T-helper 17 cell (primary cell): ENCODE results near the gene CXCL8. TPM values are rescaled to one million over a fixed set of nuclear protein-coding genes. Genes with fewer than 3 reads are reported as not detected.

ENCODE experiments used
- ATAC-seq: fragments of 150-1000 bp; cut with Tn5 transposase; 2 replicates; pipeline ENCODE4 v1.10.0; 2021; ENCODE audit warnings: mild to moderate bottlenecking, moderate library complexity
- DNase-seq, 3 donors: peaks; one replicate each; pipeline versions ENCODE4 v3.0.0 to v3.0.0-alpha.2; 2020 to 2021
- H3K9me3 ChIP-seq: one replicate; pipeline ENCODE4 v1.7.0; 2013; ENCODE audit warnings: low read length, mild to moderate bottlenecking; ENCODE audit not compliant: control insufficient read depth, poor library complexity, severe bottlenecking
- H3K27ac Mint-ChIP-seq: one replicate; pipeline ENCODE4 v1.8.0; 2022; ENCODE audit warnings: mild to moderate bottlenecking, moderate library complexity, mixed read lengths
- H3K27me3 Mint-ChIP-seq: one replicate; pipeline ENCODE4 v1.8.0; 2022; ENCODE audit warnings: mixed read lengths
- H3K36me3 Mint-ChIP-seq: one replicate; pipeline ENCODE4 v1.8.0; 2022; ENCODE audit warnings: low read depth, mixed read lengths
- H3K4me1 Mint-ChIP-seq: one replicate; pipeline ENCODE4 v1.8.0; 2022; ENCODE audit warnings: mild to moderate bottlenecking, mixed read lengths
- H3K4me3 Mint-ChIP-seq: one replicate; pipeline ENCODE4 v1.8.0; 2022; ENCODE audit warnings: mild to moderate bottlenecking, moderate library complexity, mixed read lengths
- total RNA-seq, 4 donors: library from RNA in 2 of 4; stranded (reverse) in 2 of 4; gene quantifications; one replicate each; pipeline ENCODE4 v1.2.3 and lab custom pipeline; 2022 to 2026

CXCL8 gene
- total RNA-seq, 2 donors from 2014 or later, result 16.2 to 41.3 TPM

GRCh38 chr4:73707269-73707875 lies 33.0 kb upstream of the CXCL8 start:
- ATAC-seq (no peak), DNase-seq (no peak)
- Mint-ChIP-seq H3K36me3 (no peaks in the 10 kb centered on the region), H3K27ac (no peak overlapping the region), H3K4me3 (no peak overlapping the region), H3K4me1 (no peaks in the 10 kb centered on the region), H3K27me3 (peaks cover 4% of the 10 kb centered on the region)
- no peaks in the 10 kb centered on the region for H3K9me3 ChIP-seq

- ATAC-seq (no peak), DNase-seq (no peak)
- H3K9me3 ChIP-seq, result no peaks in the 10 kb centered on the region
- Mint-ChIP-seq H3K4me1 (no peaks in the 10 kb centered on the region), H3K27ac (no peak overlapping the region), H3K27me3 (no peaks in the 10 kb centered on the region), H3K36me3 (no peaks in the 10 kb centered on the region), H3K4me3 (no peak overlapping the region)
Observed at GRCh38 chr4:73707918-73708577, 32.3 kb upstream of the CXCL8 start.

GRCh38 chr4:73709451-73710033 lies 30.8 kb upstream of the CXCL8 start:
- Mint-ChIP-seq H3K4me1 (no peaks in the 10 kb centered on the region), H3K27me3 (peaks cover 12% of the 10 kb centered on the region), H3K27ac (no peak overlapping the region), H3K36me3 (no peaks in the 10 kb centered on the region), H3K4me3 (no peak overlapping the region)
- no peaks in the 10 kb centered on the region for H3K9me3 ChIP-seq
- ATAC-seq, result no peak
- no peak for DNase-seq

GRCh38 chr4:73710094-73710493 lies 30.3 kb upstream of the CXCL8 start:
- Mint-ChIP-seq H3K4me1 (no peaks in the 10 kb centered on the region), H3K27ac (no peak overlapping the region), H3K27me3 (peaks cover 12% of the 10 kb centered on the region), H3K4me3 (no peak overlapping the region), H3K36me3 (no peaks in the 10 kb centered on the region)
- no peak for ATAC-seq
- DNase-seq, result no peak
- no peaks in the 10 kb centered on the region for H3K9me3 ChIP-seq

GRCh38 chr4:73711989-73712388 lies 28.4 kb upstream of the CXCL8 start:
- H3K4me3 Mint-ChIP-seq, result no peak overlapping the region
- peaks cover 12% of the 10 kb centered on the region for H3K27me3 Mint-ChIP-seq
- no peak overlapping the region for H3K27ac Mint-ChIP-seq
- H3K4me1 Mint-ChIP-seq, result no peaks in the 10 kb centered on the region
- ATAC-seq (no peak), DNase-seq (no peak)
- H3K9me3 ChIP-seq, result no peaks in the 10 kb centered on the region
- no peaks in the 10 kb centered on the region for H3K36me3 Mint-ChIP-seq

GRCh38 chr4:73713650-73714049 lies 26.7 kb upstream of the CXCL8 start:
- Mint-ChIP-seq H3K4me3 (no peak overlapping the region), H3K4me1 (no peaks in the 10 kb centered on the region), H3K27ac (no peak overlapping the region), H3K27me3 (peaks cover 12% of the 10 kb centered on the region), H3K36me3 (no peaks in the 10 kb centered on the region)
- no peak for ATAC-seq
- no peak for DNase-seq
- H3K9me3 ChIP-seq, result no peaks in the 10 kb centered on the region

- no peak overlapping the region for H3K4me3 Mint-ChIP-seq
- no peaks in the 10 kb centered on the region for H3K4me1 Mint-ChIP-seq
- peaks cover 12% of the 10 kb centered on the region for H3K27me3 Mint-ChIP-seq
- no peak overlapping the region for H3K27ac Mint-ChIP-seq
- no peaks in the 10 kb centered on the region for H3K9me3 ChIP-seq
- H3K36me3 Mint-ChIP-seq, result no peaks in the 10 kb centered on the region
- DNase-seq (no peak), ATAC-seq (no peak)
Observed at GRCh38 chr4:73714647-73715046, 25.7 kb upstream of the CXCL8 start.

- H3K27me3 Mint-ChIP-seq, result peaks cover 12% of the 10 kb centered on the region
Observed at GRCh38 chr4:73715659-73716058, 24.7 kb upstream of the CXCL8 start.

GRCh38 chr4:73718375-73719373 lies 21.7 kb upstream of the CXCL8 start:
- Mint-ChIP-seq H3K36me3 (no peaks in the 10 kb centered on the region), H3K27me3 (peaks cover 8% of the 10 kb centered on the region), H3K4me3 (no peak overlapping the region), H3K27ac (no peak overlapping the region), H3K4me1 (no peaks in the 10 kb centered on the region)
- ATAC-seq, result no peak
- no peak for DNase-seq
- H3K9me3 ChIP-seq, result no peaks in the 10 kb centered on the region

More at GRCh38 chr4:73715659-73716058, 24.7 kb upstream of the CXCL8 start:
- no peak for ATAC-seq
- H3K9me3 ChIP-seq, result no peaks in the 10 kb centered on the region
- no peak for DNase-seq
- no peak overlapping the region for H3K27ac Mint-ChIP-seq
- H3K36me3 Mint-ChIP-seq, result no peaks in the 10 kb centered on the region
- H3K4me1 Mint-ChIP-seq, result no peaks in the 10 kb centered on the region
- no peak overlapping the region for H3K4me3 Mint-ChIP-seq

GRCh38 chr4:73721435-73721834 lies 18.9 kb upstream of the CXCL8 start:
- Mint-ChIP-seq H3K27ac (no peak overlapping the region), H3K4me3 (no peak overlapping the region), H3K27me3 (peaks cover 3% of the 10 kb centered on the region), H3K36me3 (no peaks in the 10 kb centered on the region), H3K4me1 (no peaks in the 10 kb centered on the region)
- DNase-seq (no peak), ATAC-seq (no peak)
- H3K9me3 ChIP-seq, result no peaks in the 10 kb centered on the region

- no peak overlapping the region for H3K4me3 Mint-ChIP-seq
- peaks cover 6% of the 10 kb centered on the region for H3K27me3 Mint-ChIP-seq
- H3K9me3 ChIP-seq, result no peaks in the 10 kb centered on the region
- no peak overlapping the region for H3K27ac Mint-ChIP-seq
- no peak for ATAC-seq
- no peak for DNase-seq
- H3K4me1 Mint-ChIP-seq, result no peaks in the 10 kb centered on the region
- no peaks in the 10 kb centered on the region for H3K36me3 Mint-ChIP-seq
Observed at GRCh38 chr4:73721909-73722308, 18.5 kb upstream of the CXCL8 start.

- DNase-seq (no peak), ATAC-seq (no peak)
- Mint-ChIP-seq H3K27me3 (peaks cover 6% of the 10 kb centered on the region), H3K36me3 (no peaks in the 10 kb centered on the region), H3K4me1 (no peaks in the 10 kb centered on the region), H3K4me3 (no peak overlapping the region), H3K27ac (no peak overlapping the region)
- no peaks in the 10 kb centered on the region for H3K9me3 ChIP-seq
Observed at GRCh38 chr4:73723023-73723422, 17.3 kb upstream of the CXCL8 start.

GRCh38 chr4:73723928-73724327 lies 16.4 kb upstream of the CXCL8 start:
- Mint-ChIP-seq H3K4me3 (no peak overlapping the region), H3K4me1 (no peaks in the 10 kb centered on the region), H3K27me3 (peaks cover 6% of the 10 kb centered on the region), H3K27ac (no peak overlapping the region), H3K36me3 (no peaks in the 10 kb centered on the region)
- no peaks in the 10 kb centered on the region for H3K9me3 ChIP-seq
- DNase-seq (no peak), ATAC-seq (no peak)
